GM13976 (cell line): Measurements from ENCODE around the gene CEBPE.

Experiments used
- DNase-seq: peaks from one replicate; pipeline ENCODE4 v3.0.0; 2012; ENCODE audit warnings: low spot score
- in situ Hi-C: fragments of 300-500 bp; cut with MboI; formaldehyde crosslinking; loops from one replicate; pipeline ENCODE4 v1.12.0; 2022; ENCODE audit warnings: low sequenced_read_pairs, mixed read lengths, inconsistent platforms; ENCODE audit not compliant: unreplicated experiment
- TF ChIP-seq, protein P1 (sequence below): IDR thresholded peaks from 2 replicates; pipeline ENCODE4 v1.5.1; 2012; ENCODE audit warnings: borderline replicate concordance, mild to moderate bottlenecking; ENCODE audit not compliant: insufficient read depth; ENCODE audit errors: extremely low read depth, missing control alignments, control extremely low read depth

The CEBPE gene

DNA sequence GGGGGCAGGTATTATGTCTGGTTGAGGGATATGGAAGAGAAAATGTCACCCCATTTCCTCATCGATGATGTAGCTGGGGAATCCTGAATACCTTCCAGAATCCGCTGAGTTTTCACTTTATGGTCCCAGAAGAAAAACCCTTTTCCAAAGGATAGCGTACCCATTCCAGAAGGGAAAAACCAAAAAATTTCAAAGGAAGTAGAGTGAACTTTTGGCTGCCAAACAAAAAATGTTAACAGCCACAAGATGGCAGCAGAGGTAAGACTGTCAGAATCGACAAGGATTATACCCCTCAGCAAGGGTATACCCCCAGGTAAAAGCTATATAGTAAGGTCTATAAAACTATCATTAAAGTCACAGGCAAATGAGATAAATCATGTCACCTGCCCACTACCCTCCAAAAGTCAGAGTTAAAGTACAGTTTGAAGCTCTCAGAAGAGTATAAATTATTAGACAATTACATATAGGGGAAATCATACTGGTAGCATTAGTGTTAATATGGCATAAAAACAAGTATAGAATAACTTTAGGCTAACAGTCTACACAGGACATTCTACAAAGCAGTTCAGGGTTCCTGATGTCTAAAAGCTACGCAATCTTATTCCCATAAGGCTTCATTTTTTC is 42.2 kb downstream of the CEBPE start:
- in situ Hi-C loops = no loop called here
- DNase-seq = no peak
- TF ChIP-seq, protein P1, sequence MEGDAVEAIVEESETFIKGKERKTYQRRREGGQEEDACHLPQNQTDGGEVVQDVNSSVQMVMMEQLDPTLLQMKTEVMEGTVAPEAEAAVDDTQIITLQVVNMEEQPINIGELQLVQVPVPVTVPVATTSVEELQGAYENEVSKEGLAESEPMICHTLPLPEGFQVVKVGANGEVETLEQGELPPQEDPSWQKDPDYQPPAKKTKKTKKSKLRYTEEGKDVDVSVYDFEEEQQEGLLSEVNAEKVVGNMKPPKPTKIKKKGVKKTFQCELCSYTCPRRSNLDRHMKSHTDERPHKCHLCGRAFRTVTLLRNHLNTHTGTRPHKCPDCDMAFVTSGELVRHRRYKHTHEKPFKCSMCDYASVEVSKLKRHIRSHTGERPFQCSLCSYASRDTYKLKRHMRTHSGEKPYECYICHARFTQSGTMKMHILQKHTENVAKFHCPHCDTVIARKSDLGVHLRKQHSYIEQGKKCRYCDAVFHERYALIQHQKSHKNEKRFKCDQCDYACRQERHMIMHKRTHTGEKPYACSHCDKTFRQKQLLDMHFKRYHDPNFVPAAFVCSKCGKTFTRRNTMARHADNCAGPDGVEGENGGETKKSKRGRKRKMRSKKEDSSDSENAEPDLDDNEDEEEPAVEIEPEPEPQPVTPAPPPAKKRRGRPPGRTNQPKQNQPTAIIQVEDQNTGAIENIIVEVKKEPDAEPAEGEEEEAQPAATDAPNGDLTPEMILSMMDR = peak; percentile 40

DNA sequence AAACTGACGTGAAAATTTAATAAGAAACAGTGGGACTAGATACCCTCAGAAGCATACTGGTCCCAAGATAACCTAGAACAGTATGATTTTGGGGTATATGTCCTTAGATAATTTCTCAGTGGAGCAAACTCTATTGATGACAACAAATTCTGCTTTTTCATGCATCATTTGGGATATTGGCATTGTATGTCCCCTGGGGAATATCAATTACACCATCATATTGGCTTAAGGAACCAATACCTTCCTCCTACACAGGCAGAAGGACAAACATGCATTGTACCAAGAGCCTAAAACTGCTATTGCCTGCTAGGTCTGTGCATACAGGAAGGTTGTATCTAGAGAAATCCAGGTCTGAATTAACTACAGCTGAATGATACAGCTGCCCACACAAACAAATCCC is 44.1 kb downstream of the CEBPE start:
- TF ChIP-seq, protein P1 = no peak
- in situ Hi-C loops = no loop called here
- DNase-seq = no peak

DNA sequence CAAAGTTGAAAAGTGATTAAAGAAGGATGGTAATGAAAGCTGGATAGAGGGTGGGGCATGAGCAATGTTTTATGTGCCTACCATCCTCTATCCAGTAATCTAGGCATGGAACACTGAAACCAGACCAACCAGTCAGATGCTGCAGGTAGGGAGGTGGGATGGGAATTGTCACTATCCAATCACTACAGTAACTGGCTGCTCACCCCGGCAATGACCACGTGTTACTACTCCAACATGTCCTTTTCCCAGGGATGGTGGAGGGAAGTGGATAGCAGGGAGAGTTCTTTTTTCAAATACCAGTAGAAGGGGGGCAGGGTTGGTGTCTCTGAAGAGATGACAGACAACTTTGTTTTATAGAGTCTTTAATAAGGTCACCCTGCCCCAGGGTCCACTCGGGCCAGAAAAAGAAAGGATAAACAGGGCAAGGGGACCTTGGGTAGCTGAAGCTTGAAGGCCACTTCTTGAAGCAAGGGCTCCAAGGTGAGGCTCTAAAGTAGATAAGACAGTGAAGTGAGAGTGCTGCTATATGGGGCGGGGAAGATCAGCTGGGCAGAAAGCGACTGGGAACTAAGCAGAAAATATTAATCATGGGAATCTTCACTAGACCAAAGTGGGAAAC is 47.0 kb downstream of the CEBPE start:
- TF ChIP-seq, protein P1 = no peak
- in situ Hi-C loops = no loop called here
- DNase-seq = no peak

DNA sequence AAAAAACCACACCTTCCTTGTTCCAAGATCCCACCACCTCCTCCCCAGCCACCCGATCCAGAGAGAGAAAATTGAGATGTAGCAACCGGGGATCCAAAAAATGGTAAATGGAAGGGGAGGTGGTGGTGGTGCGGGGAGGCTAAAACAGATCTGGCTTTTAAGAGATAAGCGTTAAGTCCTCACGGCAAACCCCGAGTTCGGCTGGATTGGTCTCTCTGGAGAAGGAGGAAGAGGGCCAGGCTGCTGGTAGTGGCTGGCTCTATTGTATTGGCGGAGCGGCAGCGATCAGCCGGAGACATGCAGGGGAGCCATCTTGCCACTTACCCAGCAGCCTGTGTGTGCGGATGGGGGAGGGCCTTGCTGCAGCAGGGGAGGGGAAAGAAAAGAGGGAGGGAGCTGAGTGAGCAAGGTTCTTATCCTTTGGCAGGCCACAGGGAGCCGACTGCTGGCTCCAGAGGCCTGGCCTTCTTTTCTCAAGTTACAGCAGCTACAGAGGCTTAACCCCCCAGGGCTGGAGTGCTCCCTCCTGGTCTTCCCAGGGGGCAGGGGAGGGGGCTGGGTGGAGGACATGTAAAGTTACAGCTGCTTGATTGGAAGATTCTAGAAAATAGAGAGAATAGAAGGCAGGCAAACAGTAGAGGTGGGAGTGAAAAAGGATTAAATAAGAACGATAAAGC is 47.7 kb downstream of the CEBPE start:
- DNase-seq = peak; percentile 88
- in situ Hi-C loops = no loop called here
- TF ChIP-seq, protein P1 = no peak

DNA sequence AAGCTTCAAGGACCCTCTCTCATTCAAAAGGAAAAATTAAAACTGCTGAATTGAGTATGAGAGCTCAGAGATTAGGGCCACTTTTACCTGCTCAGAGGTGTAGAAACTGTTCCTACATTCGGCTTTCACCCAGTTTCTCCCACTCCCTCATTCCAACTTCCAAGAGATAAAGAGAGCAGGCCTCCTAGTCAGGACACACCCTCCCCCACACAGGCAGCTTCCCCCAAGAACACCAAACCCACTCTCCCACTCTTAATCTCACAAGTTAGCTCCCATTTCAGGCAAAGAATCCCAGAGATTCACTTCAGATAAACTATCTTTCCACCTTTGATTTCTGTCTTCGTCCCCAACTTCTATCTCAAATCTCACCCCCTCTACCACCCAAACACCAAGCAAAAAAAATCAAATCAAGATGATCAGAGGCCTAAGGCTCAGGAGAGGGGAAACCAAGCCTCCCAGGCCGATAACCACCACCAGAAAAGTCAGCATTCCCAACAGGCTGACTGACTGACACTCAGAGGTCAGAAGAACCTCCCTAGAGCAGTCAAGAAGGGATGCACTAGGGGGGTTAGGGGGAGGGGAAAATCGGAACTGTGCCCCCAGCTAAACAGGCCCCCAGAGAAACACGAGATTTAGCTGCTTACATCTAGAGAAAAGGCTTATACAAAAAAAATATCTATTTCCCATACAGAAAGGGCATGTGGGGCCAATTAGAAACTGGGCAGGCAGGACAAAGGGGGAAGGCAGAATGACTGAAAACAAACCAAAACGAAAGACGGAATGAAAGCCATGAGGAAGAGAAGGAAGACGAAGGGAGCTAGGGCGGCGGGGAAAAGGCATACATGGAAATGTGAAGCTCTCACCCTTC is 48.6 kb downstream of the CEBPE start:
- in situ Hi-C loops = no loop called here
- peak; percentile 18 for DNase-seq
- TF ChIP-seq, protein P1 = no peak

DNA sequence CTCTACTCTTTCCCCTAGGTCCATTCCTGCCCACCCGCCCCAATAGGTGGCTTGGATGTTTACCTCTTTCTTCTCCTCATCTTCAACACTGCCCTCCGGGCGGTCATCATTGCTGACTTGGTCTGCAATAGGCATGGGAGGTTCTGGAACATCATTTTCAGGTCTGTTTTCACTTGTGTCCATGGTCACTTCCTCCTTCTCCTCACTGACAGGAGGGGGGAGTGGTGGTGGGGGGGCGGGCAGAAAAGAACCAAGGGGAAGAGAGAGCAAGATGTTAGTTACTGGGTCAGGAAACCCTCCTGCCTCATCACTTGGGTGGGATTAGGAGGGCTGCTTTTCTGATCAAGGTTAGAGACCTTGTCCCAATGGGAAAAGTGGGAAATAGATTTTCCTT is 49.6 kb downstream of the CEBPE start:
- TF ChIP-seq, protein P1 = no peak
- no peak for DNase-seq
- in situ Hi-C loops = no loop called here
